WTC11 (cell line): ENCODE results near the gene CMTM7.

ENCODE experiments used
- CBFB ChIP-seq: sonication (generic); formaldehyde crosslinking; IDR thresholded peaks from 2 replicates; pipeline ENCODE4 v1.8.1; 2022; ENCODE audit warnings: mild to moderate bottlenecking, low read depth, missing genetic modification reagents
- CREB1 ChIP-seq: sonication (generic); formaldehyde crosslinking; IDR thresholded peaks from 2 replicates; pipeline ENCODE4 v1.8.0; 2023; ENCODE audit warnings: mild to moderate bottlenecking, missing genetic modification reagents
- CREM ChIP-seq: sonication (generic); formaldehyde crosslinking; IDR thresholded peaks from 2 replicates; pipeline ENCODE4 v1.8.1; 2022; ENCODE audit warnings: mild to moderate bottlenecking, missing genetic modification reagents, moderate library complexity
- CTCF ChIP-seq: fragments of 200-600 bp; IDR thresholded peaks from 2 replicates; pipeline ENCODE4 v1.8.0; 2022; ENCODE audit warnings: antibody characterized with exemption
- E2F1 ChIP-seq: sonication (generic); formaldehyde crosslinking; IDR thresholded peaks from 2 replicates; pipeline ENCODE4 v1.8.0; 2022; ENCODE audit warnings: mild to moderate bottlenecking, missing genetic modification reagents
- ELF4 ChIP-seq: sonication (generic); formaldehyde crosslinking; IDR thresholded peaks from 2 replicates; pipeline ENCODE4 v1.8.1; 2022; ENCODE audit warnings: low read depth, mild to moderate bottlenecking, moderate library complexity, missing genetic modification reagents
- MXD4 ChIP-seq: fragments of 250-450 bp; sonication (Bioruptor Pico); IDR thresholded peaks from 2 replicates; pipeline ENCODE4 v1.8.0; 2021; ENCODE audit warnings: mild to moderate bottlenecking, moderate library complexity, borderline replicate concordance
- NFATC4 ChIP-seq: fragments of 250-450 bp; sonication (Bioruptor Pico); IDR thresholded peaks from 2 replicates; pipeline ENCODE4 v1.9.0; 2021; ENCODE audit warnings: mild to moderate bottlenecking
- NFE2L1 ChIP-seq: sonication (generic); formaldehyde crosslinking; IDR thresholded peaks from 2 replicates; pipeline ENCODE4 v1.8.1; 2023; ENCODE audit warnings: missing genetic modification reagents
- TCF7 ChIP-seq: sonication (generic); formaldehyde crosslinking; IDR thresholded peaks from 2 replicates; pipeline ENCODE4 v1.8.0; 2022; ENCODE audit warnings: mild to moderate bottlenecking, low read depth, missing genetic modification reagents, moderate library complexity
- TEAD1 ChIP-seq: sonication (generic); formaldehyde crosslinking; IDR thresholded peaks from 2 replicates; pipeline ENCODE4 v1.8.0; 2022; ENCODE audit warnings: mild to moderate bottlenecking, missing genetic modification reagents
- ZNF138 ChIP-seq: sonication (generic); formaldehyde crosslinking; conservative IDR thresholded peaks from 2 replicates; pipeline ENCODE4 v1.8.1; 2022; ENCODE audit warnings: mild to moderate bottlenecking, moderate library complexity, missing genetic modification reagents

- TF ChIP-seq TEAD1 (CRISPR knock-in tag), result no peak
- no peak for TF ChIP-seq MXD4 (CRISPR knock-in tag)
- TF ChIP-seq CTCF, result no peak
- TF ChIP-seq CBFB (CRISPR knock-in tag), result no peak
- TF ChIP-seq CREM, result no peak
- TF ChIP-seq TCF7, result no peak
- no peak for TF ChIP-seq ZNF138 (CRISPR knock-in tag)
- no peak for TF ChIP-seq NFATC4 (CRISPR knock-in tag)
- no peak for TF ChIP-seq E2F1 (CRISPR knock-in tag)
- TF ChIP-seq NFE2L1 (CRISPR knock-in tag), result no peak
- TF ChIP-seq ELF4 (CRISPR knock-in tag), result no peak
- TF ChIP-seq CREB1, result no peak
These were observed 51.8 kb downstream of the CMTM7 start for GRCh38 chr3:32443478-32443877.
